EL (cell line): ENCODE measurements around the gene SYNM.
"Not testable (repeated sequence)": the region's sequence is repeated elsewhere in the genome, so short reads cannot be mapped to it uniquely, and the experiment has no call there.

ENCODE experiments used
- DNase-seq: peaks from one replicate; pipeline ENCODE4 v3.0.0-alpha.2; 2016

SYNM gene

GRCh38 chr15:99109555-99110021, 4.7 kb downstream of the SYNM start:
- no peak for DNase-seq

- no peak for DNase-seq
These were observed 5.2 kb downstream of the SYNM start for GRCh38 chr15:99110093-99110492.

- DNase-seq = no peak
These were observed 5.9 kb downstream of the SYNM start for GRCh38 chr15:99110581-99111320.

GRCh38 chr15:99111641-99112040, 6.8 kb downstream of the SYNM start:
- DNase-seq = not testable (repeated sequence)

GRCh38 chr15:99113547-99114271, 8.8 kb downstream of the SYNM start:
- DNase-seq = no peak

- DNase-seq = no peak
These were observed 9.8 kb downstream of the SYNM start for GRCh38 chr15:99114511-99115299.

GRCh38 chr15:99115300-99116215, 10.7 kb downstream of the SYNM start:
- no peak for DNase-seq

GRCh38 chr15:99117111-99117510, 12.2 kb downstream of the SYNM start:
- no peak for DNase-seq

- no peak for DNase-seq
These were observed 12.8 kb downstream of the SYNM start for GRCh38 chr15:99117563-99118257.

GRCh38 chr15:99118258-99118632, 13.4 kb downstream of the SYNM start:
- no peak for DNase-seq

GRCh38 chr15:99118801-99119546, 14.1 kb downstream of the SYNM start:
- DNase-seq = no peak

GRCh38 chr15:99120050-99120777, 15.3 kb downstream of the SYNM start:
- no peak for DNase-seq

GRCh38 chr15:99121207-99121606, 16.3 kb downstream of the SYNM start:
- no peak for DNase-seq

- no peak for DNase-seq
These were observed 17.0 kb downstream of the SYNM start for GRCh38 chr15:99121691-99122410.

GRCh38 chr15:99122831-99123712, 18.2 kb downstream of the SYNM start:
- DNase-seq = no peak

- peak; percentile 97 for DNase-seq
These were observed 19.0 kb downstream of the SYNM start for GRCh38 chr15:99123713-99124451.

GRCh38 chr15:99124641-99125040, 19.8 kb downstream of the SYNM start:
- DNase-seq = no peak
